RWPE1 (cell line): ENCODE results near the gene ATP8B4.

ENCODE experiments used
- CTCF ChIA-PET: fragments of 350-600 bp; sonication (Branson Sonifier 250); formaldehyde crosslinking; extraction: SDS; loops from one replicate; lab custom pipeline; 2021; lab: Yijun Ruan, JAX
- POLR2A ChIA-PET: fragments of 400-600 bp; formaldehyde crosslinking; extraction: SDS; loops from one replicate; lab custom pipeline; 2020; ENCODE audit warnings: antibody characterized with exemption; ENCODE audit not compliant: low non-redundant PET; lab: Yijun Ruan, JAX
- DNase-seq: peaks from one replicate; pipeline ENCODE4 v3.0.0; 2012; ENCODE audit warnings: low spot score
- H3K27ac ChIP-seq: fragments of 450-650 bp; 2 replicates; pipeline ENCODE4 v1.5.1; 2017
- TF ChIP-seq, protein P1 (sequence below): fragments of 450-650 bp; conservative IDR thresholded peaks from 2 replicates; pipeline ENCODE4 v1.5.1; 2017; ENCODE audit warnings: low read depth, mild to moderate bottlenecking

ATP8B4 gene

DNA sequence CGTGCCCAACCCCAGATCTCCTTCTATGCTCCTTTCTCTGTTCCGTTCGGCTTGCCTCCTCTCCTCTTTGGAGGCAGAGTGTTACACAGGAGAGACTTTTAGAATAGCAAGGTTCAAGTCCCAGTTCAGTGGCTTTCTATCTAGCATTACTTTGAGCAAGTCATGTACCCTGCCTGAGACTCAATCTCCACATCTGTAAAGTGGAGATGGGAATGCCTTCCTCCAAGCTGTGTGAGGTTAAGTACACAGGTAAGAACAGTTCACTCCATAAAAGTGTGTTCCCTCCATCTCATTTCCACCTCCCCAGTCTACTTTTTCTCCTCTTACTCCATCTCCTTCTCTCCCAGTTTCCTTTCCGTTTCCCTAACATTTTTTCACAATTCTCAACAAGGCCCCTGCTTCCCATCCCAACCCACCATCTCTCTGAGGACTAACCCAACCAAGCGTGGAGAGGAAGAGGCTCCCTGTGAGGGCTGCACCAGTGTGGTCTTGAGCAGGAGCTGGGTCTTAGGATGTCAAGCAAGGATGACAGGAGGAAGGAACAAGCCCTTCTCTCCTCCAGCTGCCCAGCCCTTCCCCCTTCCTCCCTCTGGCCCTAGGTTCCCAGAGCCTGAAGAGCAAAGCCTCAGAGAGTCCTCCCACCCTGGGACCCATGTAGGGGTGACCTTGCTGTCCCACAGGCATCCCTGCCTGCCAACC is 6.4 kb downstream of the ATP8B4 start:
- ChIA-PET CTCF (no interaction called here), POLR2A (no interaction called here)
- TF ChIP-seq, protein P1, sequence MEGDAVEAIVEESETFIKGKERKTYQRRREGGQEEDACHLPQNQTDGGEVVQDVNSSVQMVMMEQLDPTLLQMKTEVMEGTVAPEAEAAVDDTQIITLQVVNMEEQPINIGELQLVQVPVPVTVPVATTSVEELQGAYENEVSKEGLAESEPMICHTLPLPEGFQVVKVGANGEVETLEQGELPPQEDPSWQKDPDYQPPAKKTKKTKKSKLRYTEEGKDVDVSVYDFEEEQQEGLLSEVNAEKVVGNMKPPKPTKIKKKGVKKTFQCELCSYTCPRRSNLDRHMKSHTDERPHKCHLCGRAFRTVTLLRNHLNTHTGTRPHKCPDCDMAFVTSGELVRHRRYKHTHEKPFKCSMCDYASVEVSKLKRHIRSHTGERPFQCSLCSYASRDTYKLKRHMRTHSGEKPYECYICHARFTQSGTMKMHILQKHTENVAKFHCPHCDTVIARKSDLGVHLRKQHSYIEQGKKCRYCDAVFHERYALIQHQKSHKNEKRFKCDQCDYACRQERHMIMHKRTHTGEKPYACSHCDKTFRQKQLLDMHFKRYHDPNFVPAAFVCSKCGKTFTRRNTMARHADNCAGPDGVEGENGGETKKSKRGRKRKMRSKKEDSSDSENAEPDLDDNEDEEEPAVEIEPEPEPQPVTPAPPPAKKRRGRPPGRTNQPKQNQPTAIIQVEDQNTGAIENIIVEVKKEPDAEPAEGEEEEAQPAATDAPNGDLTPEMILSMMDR, result no peak
- no peak overlapping the region for H3K27ac ChIP-seq
- no peak for DNase-seq

DNA sequence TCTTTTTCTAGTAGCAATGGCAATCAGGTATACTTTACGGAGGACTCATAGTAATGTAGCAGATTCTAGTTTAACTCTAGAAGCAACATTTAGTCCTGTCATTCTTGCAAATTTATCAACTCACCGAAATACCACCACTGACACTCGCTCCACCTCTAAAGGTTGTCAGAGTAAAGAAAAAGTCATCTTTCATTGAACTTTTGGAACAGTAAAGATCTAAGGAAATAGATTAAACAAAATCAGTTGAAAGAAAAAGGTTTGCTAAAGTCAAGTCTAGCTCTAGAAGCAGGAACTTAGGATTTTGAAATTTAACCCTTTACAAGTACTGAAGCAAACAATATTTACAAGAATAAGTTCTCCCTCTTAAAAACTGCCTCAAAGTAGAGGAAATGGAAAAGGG is 8.7 kb downstream of the ATP8B4 start:
- no peak overlapping the region for H3K27ac ChIP-seq
- TF ChIP-seq, protein P1, result no peak
- ChIA-PET CTCF (no interaction called here), POLR2A (no interaction called here)
- no peak for DNase-seq

DNA sequence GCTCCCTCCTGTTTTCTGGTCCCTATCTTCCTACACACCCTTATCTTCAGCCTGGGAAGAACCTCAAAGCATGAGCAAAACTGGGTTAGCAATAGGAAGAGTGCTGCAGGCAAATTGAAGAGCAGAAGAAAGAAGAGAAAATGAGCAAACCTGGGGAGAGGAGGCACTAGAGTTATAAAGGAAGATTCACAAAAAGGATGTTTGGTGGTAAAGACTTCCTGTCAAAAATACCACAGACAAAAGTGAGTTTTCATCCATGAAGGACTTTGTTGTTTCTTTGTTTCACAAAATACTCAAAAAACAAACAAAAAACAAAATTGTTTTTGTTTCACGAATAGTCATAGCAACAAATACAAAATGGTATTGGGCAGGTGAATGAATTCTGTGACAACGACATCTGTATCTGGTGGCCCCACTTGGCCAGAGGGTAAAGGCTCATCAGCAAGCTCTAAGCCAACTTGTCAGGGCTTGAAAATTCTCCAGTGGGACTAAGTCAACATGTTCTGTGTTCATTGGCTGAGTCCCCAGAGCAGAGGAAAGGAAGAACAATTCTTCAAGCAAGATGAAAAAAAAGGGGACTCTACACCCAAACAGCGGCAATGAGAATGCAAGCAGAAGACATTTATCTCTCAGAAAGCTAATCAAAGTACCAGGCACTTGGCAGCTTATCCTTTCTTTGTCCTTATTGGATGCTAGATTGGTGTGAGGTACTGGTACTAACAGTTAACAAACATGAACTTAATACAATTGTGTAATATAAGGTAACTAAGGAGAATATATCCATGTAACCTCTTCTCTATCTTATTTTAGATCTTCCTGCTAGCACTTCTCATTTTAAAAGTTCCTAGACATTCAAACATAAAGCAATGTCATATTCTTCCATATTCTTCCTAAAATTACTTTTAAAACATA is 9.7 kb downstream of the ATP8B4 start:
- ChIA-PET POLR2A (no interaction called here), CTCF (interaction anchor here (0.5 to 0.6 kb wide), 2 partner anchors 36 to 682 kb away, joined by 3 read pairs; no protein-coding TSS in a partner anchor)
- TF ChIP-seq, protein P1, result no peak
- DNase-seq, result no peak
- no peak overlapping the region for H3K27ac ChIP-seq

DNA sequence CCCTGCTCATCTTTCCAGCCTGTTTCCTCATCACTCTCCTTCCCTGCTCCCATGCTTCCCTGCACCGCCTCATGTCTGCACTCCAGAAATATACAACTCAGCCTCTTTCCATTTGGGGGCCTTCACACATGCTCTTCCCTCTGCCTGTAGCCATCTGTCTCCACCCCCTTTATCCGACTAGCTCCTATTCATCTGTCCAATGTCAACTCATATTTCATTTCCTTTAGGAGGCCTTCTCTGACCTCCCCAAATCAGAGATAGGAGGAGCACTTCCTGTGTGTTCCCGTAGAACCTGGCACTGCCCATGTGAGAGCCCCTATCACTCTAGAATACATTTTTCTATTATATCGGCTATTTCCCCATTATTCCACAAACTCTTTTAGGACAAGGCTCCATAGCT is 10.6 kb downstream of the ATP8B4 start:
- TF ChIP-seq, protein P1, result no peak
- DNase-seq, result no peak
- ChIA-PET CTCF (interaction anchor here (0.6 kb wide), 1 partner anchor 134 kb away, joined by 6 read pairs; no protein-coding TSS in a partner anchor), POLR2A (no interaction called here)
- H3K27ac ChIP-seq, result no peak overlapping the region

DNA sequence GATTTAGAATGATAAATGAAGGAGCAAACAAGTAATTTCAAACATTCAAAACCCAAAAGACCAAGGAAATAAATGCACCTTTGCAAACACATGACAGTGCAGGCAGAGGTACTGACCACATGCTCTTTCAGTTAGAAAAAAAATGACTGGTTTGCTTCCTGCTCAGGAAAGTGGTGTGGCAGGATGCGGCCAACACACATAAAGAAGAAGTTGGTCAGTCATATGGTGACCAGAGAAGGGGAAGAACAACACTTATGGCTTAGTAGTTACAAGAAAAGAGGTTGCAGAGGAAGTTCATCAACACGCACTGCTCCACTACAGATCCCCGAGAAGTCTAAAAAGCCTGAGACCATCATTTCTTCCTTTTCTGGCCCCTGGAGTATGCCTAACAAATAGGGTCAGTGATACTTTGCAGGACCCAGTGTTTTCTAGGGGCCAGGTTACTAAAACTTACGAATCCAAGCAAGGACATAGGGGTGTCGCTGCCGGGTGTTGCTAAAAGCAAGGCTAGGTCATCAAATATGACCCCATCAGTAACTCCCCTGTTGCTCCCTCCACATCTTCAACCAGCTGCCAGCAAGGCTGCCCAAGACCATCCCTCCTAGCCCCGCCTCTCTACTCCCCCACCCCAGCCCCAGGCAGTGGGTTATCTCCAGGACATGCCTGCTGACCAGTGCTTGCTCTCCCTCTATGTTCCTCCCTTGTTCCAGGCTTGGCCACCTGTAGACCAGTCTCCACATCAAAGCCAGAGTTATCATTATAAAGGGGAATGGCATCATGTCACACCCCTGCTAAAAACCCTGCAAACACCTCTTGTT is 11.2 kb downstream of the ATP8B4 start:
- POLR2A ChIA-PET, result no interaction called here
- TF ChIP-seq, protein P1, result no peak
- CTCF ChIA-PET, result interaction anchor here (0.6 kb wide), 1 partner anchor 133 kb away, joined by 6 read pairs; no protein-coding TSS in a partner anchor
- DNase-seq, result no peak
- no peak overlapping the region for H3K27ac ChIP-seq

DNA sequence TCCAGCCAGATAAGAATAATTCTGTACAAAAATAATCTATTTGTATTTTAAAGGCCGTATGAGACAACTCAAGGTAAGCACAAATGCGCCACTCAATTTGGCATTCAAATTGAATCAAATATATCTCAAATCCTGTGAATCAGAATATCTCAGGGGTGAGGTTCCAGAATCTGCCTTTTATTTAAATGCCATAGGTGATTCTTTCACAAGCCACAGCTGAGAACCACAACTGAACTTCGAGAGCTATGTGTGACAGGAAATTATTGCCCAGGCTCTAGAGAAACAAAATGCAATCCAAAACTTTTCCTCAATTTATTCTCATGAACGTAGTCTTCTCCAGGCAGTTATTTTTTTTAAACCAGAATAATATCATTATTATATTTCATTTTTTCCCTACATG is 11.9 kb downstream of the ATP8B4 start:
- no peak for DNase-seq
- CTCF ChIA-PET, result no interaction called here
- no peak overlapping the region for H3K27ac ChIP-seq
- TF ChIP-seq, protein P1, result no peak
- POLR2A ChIA-PET, result no interaction called here
